K562 (cell line): Measurements from ENCODE around the gene RANBP3. TPM values are rescaled to one million over a fixed set of nuclear protein-coding genes. Genes with fewer than 3 reads are reported as not detected.

Source experiments
- CBX1 ChIP-seq: sonication (generic); IDR thresholded peaks from 2 replicates; pipeline ENCODE4 v1.6.1; 2016; ENCODE audit warnings: antibody characterized with exemption, low read depth, mild to moderate bottlenecking
- CREM ChIP-seq: IDR thresholded peaks from 2 replicates; pipeline ENCODE4 v1.6.1; 2014; ENCODE audit warnings: antibody characterized with exemption, low read depth
- CXXC5 ChIP-seq: fragments of 250-450 bp; sonication (Bioruptor Pico); IDR thresholded peaks from 2 replicates; pipeline ENCODE4 v1.8.0; 2022; ENCODE audit warnings: inconsistent platforms, mild to moderate bottlenecking, moderate library complexity
- ERF ChIP-seq: fragments of 450-650 bp; formaldehyde crosslinking; IDR thresholded peaks from 2 replicates; pipeline ENCODE4 v1.4.0; 2020; ENCODE audit warnings: mild to moderate bottlenecking, mixed read lengths
- FOS ChIP-seq: IDR thresholded peaks from 3 replicates; pipeline ENCODE4 v1.6.1; 2011; ENCODE audit not compliant: insufficient read length; ENCODE audit errors: extremely low read depth
- FOXK2 ChIP-seq, 2 experiments: fragments of 450-650 bp; IDR thresholded peaks in 1 of 2; conservative IDR thresholded peaks in 1 of 2; 2 replicates each; pipeline ENCODE4 v1.6.1; 2016; ENCODE audit warnings: low read depth in 2 of 2, mild to moderate bottlenecking in 1 of 2
- FUS ChIP-seq: fragments of 200-400 bp; formaldehyde crosslinking; optimal IDR thresholded peaks from 2 replicates; pipeline ENCODE3; 2017; ENCODE audit warnings: low read depth, low read length
- NFYB ChIP-seq: IDR thresholded peaks from 2 replicates; pipeline ENCODE4 v1.6.1; 2011; ENCODE audit warnings: mild to moderate bottlenecking, moderate library complexity; ENCODE audit not compliant: insufficient read length; ENCODE audit errors: extremely low read depth
- RBFOX2 ChIP-seq: fragments of 200-400 bp; formaldehyde crosslinking; IDR thresholded peaks from 2 replicates; pipeline ENCODE4 v1.6.1; 2017; ENCODE audit warnings: low read depth, mild to moderate bottlenecking, low read length, moderate library complexity
- SP2 ChIP-seq: IDR thresholded peaks from 2 replicates; pipeline ENCODE4 v1.6.1; 2011; ENCODE audit warnings: mild to moderate bottlenecking, low read depth, low read length, moderate library complexity; ENCODE audit not compliant: poor library complexity, severe bottlenecking; ENCODE audit errors: extremely low read depth
- SRF ChIP-seq, 2 experiments: fragments of 250-450, 450-650 bp in 1 of 2; sonication (Bioruptor Pico) in 1 of 2; sonication (generic) in 1 of 2; formaldehyde crosslinking; IDR thresholded peaks; 2 replicates each; pipeline versions ENCODE4 v1.5.0 to v1.5.1; 2020 to 2022; ENCODE audit warnings: mild to moderate bottlenecking in 1 of 2, missing genetic modification reagents in 1 of 2
- TCF7L2 ChIP-seq: fragments of 150-350 bp; IDR thresholded peaks from 2 replicates; pipeline ENCODE4 v1.6.1; 2016; ENCODE audit warnings: low read depth, mild to moderate bottlenecking, low read length, moderate library complexity
- TFAM ChIP-seq: fragments of 250-450 bp; sonication (Bioruptor Pico); conservative IDR thresholded peaks from 2 replicates; pipeline ENCODE4 v1.5.0; 2021; ENCODE audit warnings: mild to moderate bottlenecking, moderate library complexity
- YY1 ChIP-seq, 3 experiments: IDR thresholded peaks; 2 replicates each; pipeline ENCODE4 v1.6.1; 2011; ENCODE audit warnings: low read length in 2 of 3, mild to moderate bottlenecking in 2 of 3, moderate library complexity in 2 of 3, borderline replicate concordance in 1 of 3, control low read depth in 1 of 3, low read depth in 1 of 3; ENCODE audit not compliant: insufficient read depth in 3 of 3, insufficient replicate concordance in 2 of 3, control insufficient read depth in 1 of 3, insufficient read length in 1 of 3; ENCODE audit errors: extremely low read depth in 1 of 3
- polyA plus RNA-seq, 8 experiments: library from polyadenylated mRNA; depleted of rRNA in 4 of 8; stranded (reverse) in 5 of 8; unstranded in 3 of 8; fragments of >200 nt; fragmentation: Nextera tagmentation in 2 of 8; fragmentation: Illumina TruSeq in 1 of 8; extraction: Ambion mirVana in 2 of 8; extraction: Trizol in 1 of 8; gene quantifications; 2 replicates each; pipeline versions ENCODE4 v1.2.1 to v1.2.3, GENCODE V29; 2011 to 2014; ENCODE audit warnings: inconsistent platforms in 1 of 8, missing spikeins in 1 of 8
- total RNA-seq, 7 experiments: library from RNA; depleted of rRNA in 6 of 7; stranded (reverse); fragments of >200 nt in 6 of 7; fragmentation: Illumina TruSeq in 2 of 7; extraction: Trizol in 2 of 7; gene quantifications; 2 replicates each; pipeline versions ENCODE4 v1.2.1 to v1.2.3, GENCODE V29; 2011 to 2021; ENCODE audit warnings: low replicate concordance in 1 of 7
- TF ChIP-seq, protein P1 (sequence below): IDR thresholded peaks from 2 replicates; pipeline ENCODE4 v1.6.1; 2016; ENCODE audit warnings: missing genetic modification characterization, missing compliant biosample characterization
- TF ChIP-seq, protein P2 (sequence below): sonication (generic); formaldehyde crosslinking; IDR thresholded peaks from 2 replicates; pipeline ENCODE4 v1.5.0; 2020; ENCODE audit warnings: missing genetic modification reagents
- TF ChIP-seq, protein P3 (sequence below): sonication (generic); formaldehyde crosslinking; IDR thresholded peaks from 2 replicates; pipeline ENCODE4 v1.8.0; 2022; ENCODE audit warnings: mild to moderate bottlenecking, missing genetic modification reagents
- TF ChIP-seq, protein P4 (sequence below): sonication (generic); IDR thresholded peaks from 2 replicates; pipeline ENCODE4 v1.6.1; 2016
- TF ChIP-seq, protein P5 (sequence below): sonication (generic); formaldehyde crosslinking; IDR thresholded peaks from 2 replicates; pipeline ENCODE4 v1.8.0; 2022; ENCODE audit warnings: missing genetic modification reagents, mild to moderate bottlenecking, borderline replicate concordance

Gene RANBP3
- total and polyA plus RNA-seq, 9 of the 15 experiments (the other 6 are each of a cell fraction or from before 2014, with no cell fraction given), result 0.90 to 95.1 (median 63.2) TPM

DNA sequence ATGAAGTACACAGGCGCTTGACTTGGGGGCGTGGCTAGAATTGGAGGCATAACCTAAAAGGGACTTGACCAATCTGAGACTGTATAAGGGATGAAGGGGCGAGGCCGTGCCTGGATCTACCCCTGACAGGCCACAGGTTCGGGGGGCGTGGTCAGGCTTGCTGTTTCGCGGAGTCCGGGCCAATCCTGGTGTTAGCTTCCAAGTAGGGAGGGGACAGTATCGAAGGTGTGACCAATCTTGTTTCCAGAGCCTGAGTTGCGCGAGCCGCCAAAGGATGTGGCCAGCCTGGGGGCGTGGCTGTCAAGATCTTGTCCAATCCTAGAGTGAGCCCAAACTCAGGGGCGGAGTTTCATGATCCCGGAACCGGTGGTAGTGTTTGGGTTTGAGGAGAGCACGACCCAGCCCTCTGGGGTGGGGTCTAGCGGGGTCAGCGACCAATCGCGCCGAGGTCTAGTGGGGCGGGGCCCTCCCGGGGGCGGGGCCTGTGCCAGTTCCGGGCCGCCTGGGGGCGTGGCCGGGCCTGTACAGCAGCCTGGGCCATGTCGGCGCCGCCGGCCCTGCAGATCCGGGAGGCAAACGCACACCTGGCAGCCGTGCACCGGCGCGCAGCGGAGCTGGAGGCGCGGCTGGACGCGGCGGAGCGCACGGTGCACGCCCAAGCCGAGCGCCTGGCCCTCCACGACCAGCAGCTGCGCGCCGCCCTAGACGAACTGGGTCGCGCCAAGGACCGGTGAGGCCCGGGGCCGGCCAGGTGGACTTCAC, 73.4 kb downstream of the RANBP3 start, which contains the start of gene VMAC (continued):
- TF ChIP-seq NFYB (peak; percentile 52), SRF (CRISPR knock-in tag; IDR thresholded peaks at IDR 0.05) (peak in 1 of 2 experiments; percentile 88; a peak in 1 of 4 replicates), CREM (peak; percentile 35), CBX1 (0 out of 2 replicates have a peak, but pooled peaks have one; percentile 36), FOXK2 (conservative IDR thresholded peaks at IDR 0.05 in 1 of 2, IDR thresholded peaks at IDR 0.05 in 1 of 2; ENCODE audit: low read depth in 2 of 2) (peak in 1 of 2 experiments; percentile 24; a peak in 1 of 4 replicates), RBFOX2 (peak; percentile 70), CXXC5 (CRISPR knock-in tag) (peak; percentile 31; the same call in 1 of the 2 replicates), FOS (peak; percentile 56), SP2 (peak; percentile 23), YY1 (IDR thresholded peaks at IDR 0.05; ENCODE audit: borderline replicate concordance in 1 of 3, control insufficient read depth in 1 of 3, extremely low read depth in 1 of 3, insufficient read depth in 3 of 3, insufficient read length in 1 of 3, insufficient replicate concordance in 2 of 3, low read depth in 1 of 3, low read length in 2 of 3) (peak in 2 of 3 experiments; percentile 50 to 64), TFAM (CRISPR knock-in tag) (no peak), FUS (peak; percentile 66), TCF7L2 (0 out of 2 replicates have a peak, but pooled peaks have one; percentile 39), ERF (CRISPR knock-in tag) (0 out of 2 replicates have a peak, but pooled peaks have one; percentile 14)
- TF ChIP-seq, protein P1, sequence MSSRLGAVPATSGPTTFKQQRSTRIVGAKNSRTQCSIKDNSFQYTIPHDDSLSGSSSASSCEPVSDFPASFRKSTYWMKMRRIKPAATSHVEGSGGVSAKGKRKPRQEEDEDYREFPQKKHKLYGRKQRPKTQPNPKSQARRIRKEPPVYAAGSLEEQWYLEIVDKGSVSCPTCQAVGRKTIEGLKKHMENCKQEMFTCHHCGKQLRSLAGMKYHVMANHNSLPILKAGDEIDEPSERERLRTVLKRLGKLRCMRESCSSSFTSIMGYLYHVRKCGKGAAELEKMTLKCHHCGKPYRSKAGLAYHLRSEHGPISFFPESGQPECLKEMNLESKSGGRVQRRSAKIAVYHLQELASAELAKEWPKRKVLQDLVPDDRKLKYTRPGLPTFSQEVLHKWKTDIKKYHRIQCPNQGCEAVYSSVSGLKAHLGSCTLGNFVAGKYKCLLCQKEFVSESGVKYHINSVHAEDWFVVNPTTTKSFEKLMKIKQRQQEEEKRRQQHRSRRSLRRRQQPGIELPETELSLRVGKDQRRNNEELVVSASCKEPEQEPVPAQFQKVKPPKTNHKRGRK (tag), result no peak
- TF ChIP-seq, protein P2, sequence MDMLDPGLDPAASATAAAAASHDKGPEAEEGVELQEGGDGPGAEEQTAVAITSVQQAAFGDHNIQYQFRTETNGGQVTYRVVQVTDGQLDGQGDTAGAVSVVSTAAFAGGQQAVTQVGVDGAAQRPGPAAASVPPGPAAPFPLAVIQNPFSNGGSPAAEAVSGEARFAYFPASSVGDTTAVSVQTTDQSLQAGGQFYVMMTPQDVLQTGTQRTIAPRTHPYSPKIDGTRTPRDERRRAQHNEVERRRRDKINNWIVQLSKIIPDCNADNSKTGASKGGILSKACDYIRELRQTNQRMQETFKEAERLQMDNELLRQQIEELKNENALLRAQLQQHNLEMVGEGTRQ, result 0 out of 2 replicates have a peak, but pooled peaks have one; percentile 1
- TF ChIP-seq, protein P3, sequence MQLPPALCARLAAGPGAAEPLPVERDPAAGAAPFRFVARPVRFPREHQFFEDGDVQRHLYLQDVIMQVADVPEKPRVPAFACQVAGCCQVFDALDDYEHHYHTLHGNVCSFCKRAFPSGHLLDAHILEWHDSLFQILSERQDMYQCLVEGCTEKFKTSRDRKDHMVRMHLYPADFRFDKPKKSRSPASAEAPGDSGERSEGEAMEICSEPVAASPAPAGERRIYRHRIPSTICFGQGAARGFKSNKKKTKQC (CRISPR knock-in tag), result no peak
- TF ChIP-seq, protein P4, sequence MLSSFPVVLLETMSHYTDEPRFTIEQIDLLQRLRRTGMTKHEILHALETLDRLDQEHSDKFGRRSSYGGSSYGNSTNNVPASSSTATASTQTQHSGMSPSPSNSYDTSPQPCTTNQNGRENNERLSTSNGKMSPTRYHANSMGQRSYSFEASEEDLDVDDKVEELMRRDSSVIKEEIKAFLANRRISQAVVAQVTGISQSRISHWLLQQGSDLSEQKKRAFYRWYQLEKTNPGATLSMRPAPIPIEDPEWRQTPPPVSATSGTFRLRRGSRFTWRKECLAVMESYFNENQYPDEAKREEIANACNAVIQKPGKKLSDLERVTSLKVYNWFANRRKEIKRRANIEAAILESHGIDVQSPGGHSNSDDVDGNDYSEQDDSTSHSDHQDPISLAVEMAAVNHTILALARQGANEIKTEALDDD, result peak; percentile 23; the same call in 1 of the 2 replicates
- TF ChIP-seq, protein P5, sequence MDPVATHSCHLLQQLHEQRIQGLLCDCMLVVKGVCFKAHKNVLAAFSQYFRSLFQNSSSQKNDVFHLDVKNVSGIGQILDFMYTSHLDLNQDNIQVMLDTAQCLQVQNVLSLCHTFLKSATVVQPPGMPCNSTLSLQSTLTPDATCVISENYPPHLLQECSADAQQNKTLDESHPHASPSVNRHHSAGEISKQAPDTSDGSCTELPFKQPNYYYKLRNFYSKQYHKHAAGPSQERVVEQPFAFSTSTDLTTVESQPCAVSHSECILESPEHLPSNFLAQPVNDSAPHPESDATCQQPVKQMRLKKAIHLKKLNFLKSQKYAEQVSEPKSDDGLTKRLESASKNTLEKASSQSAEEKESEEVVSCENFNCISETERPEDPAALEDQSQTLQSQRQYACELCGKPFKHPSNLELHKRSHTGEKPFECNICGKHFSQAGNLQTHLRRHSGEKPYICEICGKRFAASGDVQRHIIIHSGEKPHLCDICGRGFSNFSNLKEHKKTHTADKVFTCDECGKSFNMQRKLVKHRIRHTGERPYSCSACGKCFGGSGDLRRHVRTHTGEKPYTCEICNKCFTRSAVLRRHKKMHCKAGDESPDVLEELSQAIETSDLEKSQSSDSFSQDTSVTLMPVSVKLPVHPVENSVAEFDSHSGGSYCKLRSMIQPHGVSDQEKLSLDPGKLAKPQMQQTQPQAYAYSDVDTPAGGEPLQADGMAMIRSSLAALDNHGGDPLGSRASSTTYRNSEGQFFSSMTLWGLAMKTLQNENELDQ, result no peak
